CD4-positive, alpha-beta T cell treated with Interferon gamma for 1 hour (primary cell): Measurements from ENCODE around the gene CCDC186.
"Not testable (repeated sequence)": the region's sequence is repeated elsewhere in the genome, so short reads cannot be mapped to it uniquely, and the experiment has no call there.

ENCODE experiments used
- DNase-seq: peaks from one replicate; pipeline ENCODE4 v3.0.0-alpha.2; 2020

CCDC186 gene

GRCh38 chr10:114172776-114173602, 1.0 kb downstream of the CCDC186 start:
- DNase-seq = no peak

- DNase-seq = no peak
These were observed 1.8 kb downstream of the CCDC186 start for GRCh38 chr10:114172216-114172615.

- DNase-seq = no peak
These were observed 5.5 kb downstream of the CCDC186 start for GRCh38 chr10:114168450-114169009.

- DNase-seq = no peak
These were observed 6.0 kb downstream of the CCDC186 start for GRCh38 chr10:114167985-114168384.

GRCh38 chr10:114166494-114166893, 7.5 kb downstream of the CCDC186 start:
- no peak for DNase-seq

- DNase-seq = no peak
These were observed 8.0 kb downstream of the CCDC186 start for GRCh38 chr10:114166043-114166442.

GRCh38 chr10:114163062-114163461, 10.9 kb downstream of the CCDC186 start:
- no peak for DNase-seq

GRCh38 chr10:114157912-114158311, 16.1 kb downstream of the CCDC186 start:
- no peak for DNase-seq

- DNase-seq = no peak
These were observed 22.1 kb downstream of the CCDC186 start for GRCh38 chr10:114151892-114152291.

GRCh38 chr10:114151486-114151885, 22.5 kb downstream of the CCDC186 start:
- no peak for DNase-seq

- DNase-seq = not testable (repeated sequence)
These were observed 24.5 kb downstream of the CCDC186 start for GRCh38 chr10:114149476-114149875.

- DNase-seq = no peak
These were observed 30.8 kb downstream of the CCDC186 start for GRCh38 chr10:114143160-114143559.

- no peak for DNase-seq
These were observed 32.0 kb downstream of the CCDC186 start for GRCh38 chr10:114142018-114142417.

GRCh38 chr10:114140827-114141226, 33.2 kb downstream of the CCDC186 start:
- DNase-seq = not testable (repeated sequence)

GRCh38 chr10:114140036-114140435, 34.0 kb downstream of the CCDC186 start:
- no peak for DNase-seq

GRCh38 chr10:114138581-114138980, 35.4 kb downstream of the CCDC186 start:
- no peak for DNase-seq

- no peak for DNase-seq
These were observed 38.5 kb downstream of the CCDC186 start for GRCh38 chr10:114135476-114135875.

GRCh38 chr10:114131094-114131493, 42.9 kb downstream of the CCDC186 start:
- DNase-seq = no peak

GRCh38 chr10:114121031-114121430, 53.0 kb downstream of the CCDC186 start:
- DNase-seq = no peak

- no peak for DNase-seq
These were observed 55.5 kb downstream of the CCDC186 start for GRCh38 chr10:114118514-114118913.

GRCh38 chr10:114117728-114118127, 56.3 kb downstream of the CCDC186 start:
- DNase-seq = no peak

GRCh38 chr10:114115661-114116445, 58.1 kb downstream of the CCDC186 start:
- no peak for DNase-seq

GRCh38 chr10:114110174-114110972, 63.6 kb downstream of the CCDC186 start:
- no peak for DNase-seq
